Smooth muscle cell (in vitro differentiated cells): ENCODE data around the gene TRIM33. TPM values are rescaled to one million over a fixed set of nuclear protein-coding genes. Genes with fewer than 3 reads are reported as not detected.

Source experiments
- DNase-seq: peaks from one replicate; lab custom pipeline; 2025; ENCODE audit not compliant: unreplicated experiment; lab: John Stamatoyannopoulos, UW
- H2AFZ ChIP-seq: fragments of 200-600 bp; sonication (generic); 2 replicates; pipeline ENCODE4 v1.6.0; 2016; ENCODE audit warnings: antibody characterized with exemption, low read depth, mild to moderate bottlenecking
- H3F3A ChIP-seq: fragments of 200-600 bp; sonication (generic); 2 replicates; pipeline ENCODE4 v1.6.0; 2017; ENCODE audit warnings: antibody characterized with exemption, low read depth
- H3K27ac ChIP-seq: fragments of 200-600 bp; sonication (generic); 2 replicates; pipeline ENCODE4 v1.5.1; 2016; ENCODE audit warnings: low read depth, mild to moderate bottlenecking
- H3K27me3 ChIP-seq: fragments of 200-600 bp; sonication (generic); 2 replicates; pipeline ENCODE4 v1.6.1; 2016; ENCODE audit warnings: low read depth, mild to moderate bottlenecking
- H3K36me3 ChIP-seq: fragments of 200-600 bp; sonication (generic); 2 replicates; pipeline ENCODE4 v1.5.1; 2016; ENCODE audit warnings: low read depth
- H3K4me1 ChIP-seq: fragments of 200-600 bp; sonication (generic); 2 replicates; pipeline ENCODE4 v1.5.1; 2016; ENCODE audit warnings: low read depth
- H3K4me2 ChIP-seq: fragments of 200-600 bp; sonication (generic); 2 replicates; pipeline ENCODE4 v1.6.0; 2016; ENCODE audit warnings: mild to moderate bottlenecking
- H3K4me3 ChIP-seq: fragments of 200-600 bp; sonication (generic); 2 replicates; pipeline ENCODE4 v1.5.1; 2016; ENCODE audit warnings: mild to moderate bottlenecking
- H3K79me2 ChIP-seq: fragments of 200-600 bp; sonication (generic); 2 replicates; pipeline ENCODE4 v1.6.0; 2016; ENCODE audit warnings: low read depth, mild to moderate bottlenecking
- H3K9ac ChIP-seq: fragments of 200-600 bp; sonication (generic); 2 replicates; pipeline ENCODE4 v1.6.0; 2016; ENCODE audit warnings: low read depth
- H3K9me3 ChIP-seq: fragments of 200-600 bp; sonication (generic); replicated peaks from 2 replicates; pipeline ENCODE4 v1.5.1; 2016; ENCODE audit warnings: low read depth
- H4K20me1 ChIP-seq: fragments of 200-600 bp; sonication (generic); 2 replicates; pipeline ENCODE4 v1.6.0; 2016; ENCODE audit warnings: low read depth
- WGBS: methylation state at CpG from one replicate; pipeline ENCODE4 v1.1.7; 2016; ENCODE audit warnings: low lambda C conversion rate; 5-methylcytosine and 5-hydroxymethylcytosine counted together
- polyA plus RNA-seq: library from polyadenylated mRNA; unstranded; fragments of >200 nt; fragmentation: Nextera tagmentation; extraction: Ambion mirVana; gene quantifications from 2 replicates; pipeline ENCODE4 v1.2.1, GENCODE V29; 2016
- total RNA-seq: library from RNA; depleted of rRNA; stranded (reverse); fragments of >200 nt; gene quantifications from 2 replicates; pipeline ENCODE4 v1.2.3, GENCODE V29; 2014
- TF ChIP-seq, protein P1 (sequence below): fragments of 200-600 bp; sonication (generic); IDR thresholded peaks from 2 replicates; pipeline ENCODE4 v1.5.1; 2017; ENCODE audit warnings: borderline replicate concordance, mild to moderate bottlenecking, antibody characterized with exemption; ENCODE audit not compliant: insufficient read depth, poor library complexity, severe bottlenecking

The TRIM33 gene
- total and polyA plus RNA-seq, 2 experiments from 2014 or later: 12.0 to 30.5 TPM

DNA sequence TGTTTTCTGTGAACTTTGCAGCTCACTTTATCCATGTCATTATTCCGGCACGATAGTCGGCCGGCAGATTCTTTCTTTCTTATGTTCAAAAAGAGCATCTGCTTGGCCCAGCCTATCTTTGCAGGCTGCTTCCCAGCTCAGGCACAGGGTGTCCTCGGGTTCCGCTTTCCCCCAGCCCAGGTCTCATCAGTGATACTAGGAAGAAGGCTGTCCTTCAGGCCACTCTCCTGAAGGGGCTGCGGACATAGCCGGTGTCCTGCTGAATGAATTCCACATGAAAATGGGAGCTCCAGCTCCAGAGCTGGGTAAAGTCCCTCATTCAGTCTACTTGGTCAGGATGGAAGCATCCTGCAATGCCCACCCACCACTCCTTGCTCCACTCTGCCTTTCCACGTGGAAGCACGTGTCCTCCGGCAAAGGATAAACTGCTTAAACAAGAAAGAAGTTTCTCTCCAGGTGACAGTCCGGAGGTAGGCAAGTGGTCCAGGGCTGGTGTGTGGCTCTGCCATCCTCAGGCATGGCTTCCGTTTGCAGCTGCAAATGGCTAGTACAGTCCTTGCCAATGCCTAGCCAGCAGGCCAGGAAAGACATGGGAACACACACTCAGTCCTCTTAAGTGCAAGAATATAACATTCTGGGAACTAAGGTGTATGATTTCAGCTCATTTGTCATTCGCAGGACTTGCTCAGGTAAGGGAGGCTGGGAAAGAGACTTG lies 161.0 kb downstream of the TRIM33 start:
- no peaks in the 10 kb centered on the region for H3K4me1 ChIP-seq
- H3K9me3 ChIP-seq: no peaks in the 10 kb centered on the region
- H3K36me3 ChIP-seq: no peaks in the 10 kb centered on the region
- TF ChIP-seq, protein P1, sequence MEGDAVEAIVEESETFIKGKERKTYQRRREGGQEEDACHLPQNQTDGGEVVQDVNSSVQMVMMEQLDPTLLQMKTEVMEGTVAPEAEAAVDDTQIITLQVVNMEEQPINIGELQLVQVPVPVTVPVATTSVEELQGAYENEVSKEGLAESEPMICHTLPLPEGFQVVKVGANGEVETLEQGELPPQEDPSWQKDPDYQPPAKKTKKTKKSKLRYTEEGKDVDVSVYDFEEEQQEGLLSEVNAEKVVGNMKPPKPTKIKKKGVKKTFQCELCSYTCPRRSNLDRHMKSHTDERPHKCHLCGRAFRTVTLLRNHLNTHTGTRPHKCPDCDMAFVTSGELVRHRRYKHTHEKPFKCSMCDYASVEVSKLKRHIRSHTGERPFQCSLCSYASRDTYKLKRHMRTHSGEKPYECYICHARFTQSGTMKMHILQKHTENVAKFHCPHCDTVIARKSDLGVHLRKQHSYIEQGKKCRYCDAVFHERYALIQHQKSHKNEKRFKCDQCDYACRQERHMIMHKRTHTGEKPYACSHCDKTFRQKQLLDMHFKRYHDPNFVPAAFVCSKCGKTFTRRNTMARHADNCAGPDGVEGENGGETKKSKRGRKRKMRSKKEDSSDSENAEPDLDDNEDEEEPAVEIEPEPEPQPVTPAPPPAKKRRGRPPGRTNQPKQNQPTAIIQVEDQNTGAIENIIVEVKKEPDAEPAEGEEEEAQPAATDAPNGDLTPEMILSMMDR: no peak
- no peaks in the 10 kb centered on the region for H3K27me3 ChIP-seq
- no peak overlapping the region for H3K9ac ChIP-seq
- no peak overlapping the region for H2AFZ ChIP-seq
- H3F3A ChIP-seq: no peaks in the 10 kb centered on the region
- H3K4me3 ChIP-seq: no peak overlapping the region
- DNase-seq: no peak
- 92% methylated on average over 14 of the region's 14 CpGs for WGBS
- no peaks in the 10 kb centered on the region for H4K20me1 ChIP-seq
- H3K27ac ChIP-seq: no peak overlapping the region
- H3K79me2 ChIP-seq: no peaks in the 10 kb centered on the region
- H3K4me2 ChIP-seq: no peak overlapping the region

DNA sequence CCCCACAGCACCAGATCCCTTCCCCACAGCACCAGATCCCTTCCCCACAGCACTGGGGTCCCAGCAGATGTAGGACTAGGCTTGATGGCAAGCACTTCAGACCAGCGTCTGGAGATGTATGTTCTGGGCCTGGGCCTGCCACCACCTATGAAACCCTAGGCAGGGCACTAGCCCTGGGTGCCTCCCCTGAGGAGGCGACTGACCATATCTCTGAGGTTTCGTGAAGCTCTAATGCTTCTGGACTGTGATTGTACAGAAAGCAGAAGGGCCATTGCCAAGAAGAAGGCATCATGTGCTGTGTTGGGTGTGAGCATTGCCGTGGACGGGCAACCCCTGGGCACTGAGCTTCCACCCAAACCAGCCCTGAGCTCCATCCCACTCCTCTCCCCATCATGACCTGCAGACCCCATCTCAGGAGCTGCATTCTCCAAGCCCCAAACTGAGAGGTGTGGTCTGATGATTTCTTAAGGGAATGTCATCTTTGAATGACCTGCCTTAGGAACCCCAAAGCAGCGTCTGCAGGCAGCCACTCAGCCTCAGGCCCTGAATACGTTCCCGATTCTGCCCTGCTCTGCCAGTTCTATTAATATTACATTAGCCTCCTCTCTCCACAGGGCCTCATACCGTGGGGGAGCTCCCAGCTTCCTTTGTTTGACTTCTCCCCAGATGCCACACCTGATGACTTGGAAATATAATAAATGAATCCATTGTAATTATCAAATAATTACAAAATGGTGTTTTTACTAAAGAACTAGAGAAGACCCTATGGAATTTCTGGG lies 163.4 kb downstream of the TRIM33 start:
- DNase-seq: no peak
- no peak overlapping the region for H2AFZ ChIP-seq
- H3K27ac ChIP-seq: no peak overlapping the region
- H3F3A ChIP-seq: no peaks in the 10 kb centered on the region
- no peaks in the 10 kb centered on the region for H4K20me1 ChIP-seq
- no peak overlapping the region for H3K9ac ChIP-seq
- TF ChIP-seq, protein P1: no peak
- no peaks in the 10 kb centered on the region for H3K36me3 ChIP-seq
- H3K79me2 ChIP-seq: no peaks in the 10 kb centered on the region
- WGBS: 94% methylated on average over 9 of the region's 9 CpGs
- H3K4me1 ChIP-seq: no peaks in the 10 kb centered on the region
- H3K27me3 ChIP-seq: no peaks in the 10 kb centered on the region
- no peak overlapping the region for H3K4me3 ChIP-seq
- H3K4me2 ChIP-seq: no peak overlapping the region
- H3K9me3 ChIP-seq: no peaks in the 10 kb centered on the region

DNA sequence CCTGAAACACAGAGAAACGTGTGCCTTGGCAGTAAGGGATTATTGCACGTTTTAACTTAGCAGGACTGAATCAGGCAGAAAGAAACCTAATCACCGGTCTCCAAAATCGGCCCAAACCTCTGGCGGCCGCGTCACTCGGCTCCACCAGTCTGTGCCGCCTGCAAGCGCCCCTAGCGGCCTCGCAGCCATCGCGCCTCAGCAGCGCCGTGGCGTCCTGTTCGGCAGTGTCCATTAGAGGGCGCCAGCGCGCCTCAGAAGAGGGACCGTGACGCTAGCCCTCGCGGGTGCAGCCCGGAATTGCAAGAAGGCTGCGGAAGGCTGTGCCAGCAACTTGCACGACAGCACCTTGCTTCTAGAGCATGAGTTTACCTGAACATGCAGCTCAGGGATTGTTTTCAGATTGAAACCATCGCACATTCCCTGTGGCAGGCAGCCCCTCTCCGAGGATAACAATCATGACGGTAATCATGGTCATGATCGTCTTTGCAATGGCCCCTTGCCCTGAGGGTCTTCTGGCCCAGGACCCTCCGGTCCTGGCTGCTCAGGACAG lies 164.4 kb downstream of the TRIM33 start:
- peak overlapping the region; percentile 67 for H3K4me3 ChIP-seq
- peak overlapping the region; percentile 95 for H3K4me2 ChIP-seq
- no peaks in the 10 kb centered on the region for H3K36me3 ChIP-seq
- peak; percentile 94 for DNase-seq
- H3K27me3 ChIP-seq: no peaks in the 10 kb centered on the region
- no peaks in the 10 kb centered on the region for H4K20me1 ChIP-seq
- no peaks in the 10 kb centered on the region for H3F3A ChIP-seq
- H3K27ac ChIP-seq: no peak overlapping the region
- peak overlapping the region; percentile 45 for H3K9ac ChIP-seq
- TF ChIP-seq, protein P1: peak; percentile 100
- H2AFZ ChIP-seq: peak overlapping the region; percentile 91
- WGBS: 9% methylated on average over 33 of the region's 33 CpGs
- H3K79me2 ChIP-seq: no peaks in the 10 kb centered on the region
- no peaks in the 10 kb centered on the region for H3K4me1 ChIP-seq
- no peaks in the 10 kb centered on the region for H3K9me3 ChIP-seq
